Ishikawa (cell line): Measurements from ENCODE around the gene COL2A1.

Source experiments
- CEBPB ChIP-seq: IDR thresholded peaks from 2 replicates; pipeline ENCODE4 v1.6.1; 2012
- EP300 ChIP-seq: IDR thresholded peaks from 2 replicates; pipeline ENCODE4 v1.6.1; 2012; ENCODE audit warnings: borderline replicate concordance
- FOXM1 ChIP-seq: IDR thresholded peaks from 2 replicates; pipeline ENCODE4 v1.6.1; 2012; ENCODE audit warnings: low read depth, borderline replicate concordance
- RAD21 ChIP-seq: IDR thresholded peaks from 2 replicates; pipeline ENCODE4 v1.6.1; 2012; ENCODE audit warnings: low read depth
- YY1 ChIP-seq: IDR thresholded peaks from 2 replicates; pipeline ENCODE4 v1.6.1; 2012; ENCODE audit warnings: low read depth
- TF ChIP-seq, protein P1 (sequence below): IDR thresholded peaks from 2 replicates; pipeline ENCODE4 v1.6.1; 2012; ENCODE audit warnings: low read depth, mild to moderate bottlenecking

GRCh38 chr12:47940773-47941474 is 63.4 kb downstream of the COL2A1 start:
- no peak for TF ChIP-seq FOXM1
- no peak for TF ChIP-seq CEBPB
- TF ChIP-seq, protein P1, sequence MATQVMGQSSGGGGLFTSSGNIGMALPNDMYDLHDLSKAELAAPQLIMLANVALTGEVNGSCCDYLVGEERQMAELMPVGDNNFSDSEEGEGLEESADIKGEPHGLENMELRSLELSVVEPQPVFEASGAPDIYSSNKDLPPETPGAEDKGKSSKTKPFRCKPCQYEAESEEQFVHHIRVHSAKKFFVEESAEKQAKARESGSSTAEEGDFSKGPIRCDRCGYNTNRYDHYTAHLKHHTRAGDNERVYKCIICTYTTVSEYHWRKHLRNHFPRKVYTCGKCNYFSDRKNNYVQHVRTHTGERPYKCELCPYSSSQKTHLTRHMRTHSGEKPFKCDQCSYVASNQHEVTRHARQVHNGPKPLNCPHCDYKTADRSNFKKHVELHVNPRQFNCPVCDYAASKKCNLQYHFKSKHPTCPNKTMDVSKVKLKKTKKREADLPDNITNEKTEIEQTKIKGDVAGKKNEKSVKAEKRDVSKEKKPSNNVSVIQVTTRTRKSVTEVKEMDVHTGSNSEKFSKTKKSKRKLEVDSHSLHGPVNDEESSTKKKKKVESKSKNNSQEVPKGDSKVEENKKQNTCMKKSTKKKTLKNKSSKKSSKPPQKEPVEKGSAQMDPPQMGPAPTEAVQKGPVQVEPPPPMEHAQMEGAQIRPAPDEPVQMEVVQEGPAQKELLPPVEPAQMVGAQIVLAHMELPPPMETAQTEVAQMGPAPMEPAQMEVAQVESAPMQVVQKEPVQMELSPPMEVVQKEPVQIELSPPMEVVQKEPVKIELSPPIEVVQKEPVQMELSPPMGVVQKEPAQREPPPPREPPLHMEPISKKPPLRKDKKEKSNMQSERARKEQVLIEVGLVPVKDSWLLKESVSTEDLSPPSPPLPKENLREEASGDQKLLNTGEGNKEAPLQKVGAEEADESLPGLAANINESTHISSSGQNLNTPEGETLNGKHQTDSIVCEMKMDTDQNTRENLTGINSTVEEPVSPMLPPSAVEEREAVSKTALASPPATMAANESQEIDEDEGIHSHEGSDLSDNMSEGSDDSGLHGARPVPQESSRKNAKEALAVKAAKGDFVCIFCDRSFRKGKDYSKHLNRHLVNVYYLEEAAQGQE, result no peak
- TF ChIP-seq YY1, result no peak
- TF ChIP-seq RAD21, result no peak
- TF ChIP-seq EP300, result no peak
